AG09319 (cell line): ENCODE data around the gene FAM168B.
"Not testable (repeated sequence)": the region's sequence is repeated elsewhere in the genome, so short reads cannot be mapped to it uniquely, and the experiment has no call there.

Source experiments
- DNase-seq: peaks from one replicate; pipeline ENCODE4 v3.0.0-alpha.2; 2010; ENCODE audit warnings: low read depth; ENCODE audit errors: extremely low read depth
- TF ChIP-seq, protein P1 (sequence below): IDR thresholded peaks from 2 replicates; pipeline ENCODE4 v1.5.1; 2011; ENCODE audit warnings: low read depth, mild to moderate bottlenecking, inconsistent platforms, low read length, moderate library complexity

Gene FAM168B

DNA sequence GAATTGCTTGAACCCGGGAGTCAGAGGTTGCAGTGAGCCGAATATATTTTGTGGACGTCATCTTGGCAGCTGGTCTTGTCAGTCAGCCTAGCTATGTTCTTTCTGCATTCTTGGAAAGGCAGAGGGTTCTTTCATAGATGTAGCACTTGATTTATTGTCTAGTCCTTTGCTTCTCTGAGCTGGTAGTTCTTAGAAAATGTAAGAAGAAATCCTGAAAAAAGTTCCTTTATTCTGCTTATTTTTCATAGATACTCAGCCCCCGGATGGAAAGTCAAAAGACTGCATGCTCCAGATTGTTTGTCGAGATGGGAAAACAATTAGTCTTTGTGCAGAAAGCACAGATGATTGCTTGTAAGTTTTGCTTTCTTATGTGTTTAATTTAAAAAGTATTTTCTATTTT lies 33.2 kb upstream of the FAM168B start:
- TF ChIP-seq, protein P1, sequence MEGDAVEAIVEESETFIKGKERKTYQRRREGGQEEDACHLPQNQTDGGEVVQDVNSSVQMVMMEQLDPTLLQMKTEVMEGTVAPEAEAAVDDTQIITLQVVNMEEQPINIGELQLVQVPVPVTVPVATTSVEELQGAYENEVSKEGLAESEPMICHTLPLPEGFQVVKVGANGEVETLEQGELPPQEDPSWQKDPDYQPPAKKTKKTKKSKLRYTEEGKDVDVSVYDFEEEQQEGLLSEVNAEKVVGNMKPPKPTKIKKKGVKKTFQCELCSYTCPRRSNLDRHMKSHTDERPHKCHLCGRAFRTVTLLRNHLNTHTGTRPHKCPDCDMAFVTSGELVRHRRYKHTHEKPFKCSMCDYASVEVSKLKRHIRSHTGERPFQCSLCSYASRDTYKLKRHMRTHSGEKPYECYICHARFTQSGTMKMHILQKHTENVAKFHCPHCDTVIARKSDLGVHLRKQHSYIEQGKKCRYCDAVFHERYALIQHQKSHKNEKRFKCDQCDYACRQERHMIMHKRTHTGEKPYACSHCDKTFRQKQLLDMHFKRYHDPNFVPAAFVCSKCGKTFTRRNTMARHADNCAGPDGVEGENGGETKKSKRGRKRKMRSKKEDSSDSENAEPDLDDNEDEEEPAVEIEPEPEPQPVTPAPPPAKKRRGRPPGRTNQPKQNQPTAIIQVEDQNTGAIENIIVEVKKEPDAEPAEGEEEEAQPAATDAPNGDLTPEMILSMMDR, result no peak
- DNase-seq, result no peak

DNA sequence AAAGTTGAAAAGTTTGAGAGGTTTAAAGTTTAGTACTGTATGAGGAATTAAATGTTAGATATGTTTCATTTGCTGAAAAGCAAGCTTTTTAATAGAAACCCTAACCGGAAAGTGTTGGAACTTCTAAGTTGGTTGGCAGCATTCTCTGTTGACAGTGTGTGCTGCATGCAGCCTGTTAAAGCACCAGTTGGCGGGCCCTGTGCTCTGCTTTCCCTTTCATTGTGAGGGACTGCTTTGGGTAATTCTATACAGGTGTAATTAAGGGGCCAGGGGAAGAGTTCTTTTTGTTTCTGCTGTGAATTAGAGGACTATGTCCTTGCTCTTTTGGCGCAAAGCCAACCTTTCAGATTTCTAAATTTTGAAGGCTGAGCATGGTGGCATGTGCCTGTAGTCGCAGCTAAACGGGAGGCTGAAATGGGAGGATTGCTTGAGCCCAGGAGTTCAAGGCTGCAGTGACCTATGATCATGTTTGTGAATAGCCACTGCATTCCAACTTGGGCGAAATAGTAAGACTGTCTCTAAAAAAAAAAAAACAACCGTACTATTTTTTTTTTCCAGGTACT lies 32.0 kb upstream of the FAM168B start:
- TF ChIP-seq, protein P1, result no peak
- DNase-seq, result no peak

DNA sequence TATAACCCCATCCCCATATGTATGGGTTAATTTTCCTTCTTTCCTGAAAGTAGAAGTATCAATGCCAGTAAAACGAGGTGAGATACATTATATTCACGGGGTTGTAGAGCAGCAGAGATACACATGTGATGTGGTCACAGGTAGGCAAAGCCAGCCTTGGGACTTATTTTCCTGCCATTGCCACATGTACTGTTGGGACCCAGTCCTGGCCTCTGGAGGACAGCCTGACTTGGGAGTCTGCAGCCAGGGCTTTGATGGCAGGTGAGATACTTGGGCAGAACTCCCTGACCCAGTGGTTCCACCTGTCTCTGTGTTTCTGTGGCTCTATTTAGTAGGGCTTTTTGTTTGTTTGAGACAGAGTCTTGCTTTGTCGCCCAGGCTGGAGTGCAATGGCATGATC lies 29.9 kb upstream of the FAM168B start:
- TF ChIP-seq, protein P1, result no peak
- DNase-seq, result no peak

DNA sequence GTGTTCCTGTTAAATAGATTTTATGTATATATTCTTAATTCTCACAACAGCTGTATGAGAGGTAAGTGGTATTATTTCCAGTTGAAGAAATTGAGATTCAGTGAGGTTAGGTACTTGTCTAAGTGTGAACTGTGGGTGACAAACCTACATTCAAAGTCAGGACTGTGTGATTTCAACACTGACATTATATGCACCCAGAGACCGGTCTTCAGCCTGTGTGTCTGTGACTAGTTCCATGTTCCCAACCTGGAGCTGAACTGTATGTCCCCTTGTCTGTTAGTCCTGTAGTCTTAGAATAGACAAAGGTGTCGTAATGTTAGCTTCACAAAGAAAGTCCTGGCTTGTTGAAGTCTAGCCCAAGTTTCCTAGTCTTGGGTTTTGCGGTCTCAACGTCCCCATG lies 29.2 kb upstream of the FAM168B start:
- no peak for DNase-seq
- TF ChIP-seq, protein P1, result no peak

DNA sequence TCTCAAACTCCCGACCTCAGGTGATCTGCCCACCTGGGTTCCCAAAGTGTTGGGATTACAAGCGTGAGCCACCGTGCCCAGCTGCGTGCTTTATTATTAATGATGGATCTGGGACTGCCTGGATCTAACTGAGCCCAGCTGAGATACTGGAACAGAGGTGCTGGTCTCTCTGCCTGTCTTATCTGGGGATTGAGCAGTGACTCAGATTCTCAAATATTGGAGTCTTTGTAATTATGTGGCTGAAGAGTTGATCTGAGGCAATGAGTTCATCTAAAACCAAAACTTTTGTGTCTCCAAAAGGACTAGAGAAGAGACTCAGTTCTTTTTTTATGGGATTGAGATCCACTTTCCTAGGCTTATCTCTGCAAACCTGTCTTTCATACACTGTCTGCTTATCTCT lies 28.2 kb upstream of the FAM168B start:
- TF ChIP-seq, protein P1, result no peak
- no peak for DNase-seq

DNA sequence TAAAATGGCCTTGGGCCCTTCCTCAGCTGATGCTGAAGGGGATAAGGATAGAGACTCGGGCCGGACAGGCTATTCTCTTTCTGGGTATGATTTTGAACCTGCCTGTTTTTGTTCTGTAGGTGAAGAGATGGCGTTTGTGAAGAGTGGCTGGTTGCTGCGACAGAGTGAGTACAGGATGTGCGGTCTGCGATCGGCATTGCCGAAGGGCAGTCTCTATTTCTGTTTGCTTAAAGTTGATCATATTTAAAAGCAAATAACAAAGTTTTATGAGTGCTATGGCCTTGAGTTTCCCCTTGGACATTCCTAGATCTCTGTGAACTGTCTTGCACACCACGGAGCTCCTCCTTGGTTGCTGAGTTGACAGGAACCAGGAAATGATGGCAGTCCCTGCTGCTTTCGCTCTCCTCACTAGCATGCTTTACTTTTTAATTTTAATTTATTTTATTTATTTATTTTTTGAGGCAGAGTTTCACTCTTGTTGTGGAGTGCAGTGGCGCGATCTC lies 27.6 kb upstream of the FAM168B start:
- DNase-seq, result no peak
- TF ChIP-seq, protein P1, result no peak

DNA sequence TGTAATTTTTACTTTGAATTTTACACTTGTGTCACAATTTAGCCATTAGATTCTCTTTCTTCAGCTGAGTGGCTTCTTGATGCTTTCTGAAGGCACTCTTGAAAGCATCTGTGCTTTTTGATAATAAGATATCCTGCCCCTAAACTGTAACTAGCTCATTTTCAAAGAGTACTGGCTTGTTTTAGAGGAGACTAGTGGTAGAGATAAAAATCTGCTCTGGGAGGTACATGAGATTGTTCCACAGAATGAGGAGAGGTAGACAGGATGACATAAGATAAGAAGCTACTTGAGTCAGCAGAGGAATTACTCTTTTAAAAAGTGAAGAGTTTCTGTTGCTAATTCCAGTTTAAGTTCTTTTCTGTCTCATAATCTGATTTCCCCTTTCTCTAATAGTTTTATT lies 22.5 kb upstream of the FAM168B start:
- no peak for DNase-seq
- TF ChIP-seq, protein P1, result no peak

DNA sequence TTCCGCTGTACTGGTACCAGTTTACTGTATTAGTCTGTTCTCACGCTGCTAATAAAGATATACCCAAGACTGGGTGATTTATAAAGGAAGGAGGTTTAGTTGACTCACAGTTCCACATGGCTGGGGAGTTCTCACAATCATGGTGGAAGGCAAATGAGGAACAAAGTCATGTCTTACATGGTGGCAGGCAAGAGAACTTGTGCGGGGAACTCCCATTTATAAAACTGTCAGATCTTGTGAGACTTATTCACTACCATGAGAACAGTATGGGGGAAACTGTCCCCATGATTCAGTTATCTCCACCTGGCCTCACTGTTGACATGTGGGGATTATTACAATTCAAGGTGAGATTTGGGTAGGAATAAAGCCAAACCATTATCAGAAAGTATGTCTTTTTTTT lies 21.7 kb upstream of the FAM168B start:
- DNase-seq, result not testable (repeated sequence)
